A673 (cell line): ENCODE results near the gene ELL2.

ENCODE experiments used
- CTCF ChIP-seq: fragments of 300-800, 200-600 bp; sonication (generic); conservative IDR thresholded peaks from 2 replicates; pipeline ENCODE4 v1.5.1; 2017; ENCODE audit warnings: low read depth, mild to moderate bottlenecking, antibody characterized with exemption, low read length, moderate library complexity, mixed read lengths
- EZH2 ChIP-seq: fragments of 200-600 bp; sonication (generic); IDR thresholded peaks from 2 replicates; pipeline ENCODE4 v1.6.1; 2017; ENCODE audit warnings: borderline replicate concordance, low read depth, mild to moderate bottlenecking, mixed read lengths, antibody characterized with exemption, low read length; ENCODE audit not compliant: poor library complexity, severe bottlenecking

- TF ChIP-seq EZH2 = no peak
- TF ChIP-seq CTCF = no peak
Observed at GRCh38 chr5:95910521-95910920, 51.1 kb downstream of the ELL2 start.
